Measurements from ENCODE around the gene GDPGP1.

The GDPGP1 gene

DNA sequence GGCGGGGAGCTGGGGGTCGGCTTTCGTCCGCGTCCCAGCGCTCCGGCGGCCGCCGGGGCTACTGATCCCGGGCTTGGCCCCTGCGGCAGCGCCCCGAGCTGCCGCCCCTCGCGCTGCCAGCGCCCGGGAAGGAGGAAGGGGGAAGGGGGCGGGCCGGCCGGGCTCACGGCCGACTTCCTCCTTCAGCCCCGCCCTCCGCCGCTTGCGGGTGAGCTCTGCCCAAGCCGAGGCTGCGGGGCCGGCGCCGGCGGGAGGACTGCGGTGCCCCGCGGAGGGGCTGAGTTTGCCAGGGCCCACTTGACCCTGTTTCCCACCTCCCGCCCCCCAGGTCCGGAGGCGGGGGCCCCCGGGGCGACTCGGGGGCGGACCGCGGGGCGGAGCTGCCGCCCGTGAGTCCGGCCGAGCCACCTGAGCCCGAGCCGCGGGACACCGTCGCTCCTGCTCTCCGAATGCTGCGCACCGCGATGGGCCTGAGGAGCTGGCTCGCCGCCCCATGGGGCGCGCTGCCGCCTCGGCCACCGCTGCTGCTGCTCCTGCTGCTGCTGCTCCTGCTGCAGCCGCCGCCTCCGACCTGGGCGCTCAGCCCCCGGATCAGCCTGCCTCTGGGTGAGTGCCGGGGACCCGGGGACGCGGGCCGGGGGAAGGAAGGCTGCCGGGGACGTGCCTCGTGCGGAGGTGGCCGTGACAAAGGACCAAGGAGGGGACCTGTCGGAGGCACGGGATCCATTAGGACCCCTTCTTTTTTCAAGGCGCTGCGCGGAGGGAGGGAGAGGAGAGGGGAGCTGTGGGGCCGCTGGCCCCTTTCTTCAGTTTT lies 32.7 kb upstream of the GDPGP1 start, which contains the start of gene SEMA4B:
Gene SEMA4B, plus strand, starts transcription at position 201 of the 814 bp plus-strand sequence. Its CDS starts 249 bp downstream, at position 450.
- Mint-ChIP-seq H3K27ac (peak within 1 kb of the TSS in 1 of 2 donors; percentile 64), H3K27me3 (peaks cover 8% of the 10 kb centered on the region)
- peak; percentile 92 for ATAC-seq

DNA sequence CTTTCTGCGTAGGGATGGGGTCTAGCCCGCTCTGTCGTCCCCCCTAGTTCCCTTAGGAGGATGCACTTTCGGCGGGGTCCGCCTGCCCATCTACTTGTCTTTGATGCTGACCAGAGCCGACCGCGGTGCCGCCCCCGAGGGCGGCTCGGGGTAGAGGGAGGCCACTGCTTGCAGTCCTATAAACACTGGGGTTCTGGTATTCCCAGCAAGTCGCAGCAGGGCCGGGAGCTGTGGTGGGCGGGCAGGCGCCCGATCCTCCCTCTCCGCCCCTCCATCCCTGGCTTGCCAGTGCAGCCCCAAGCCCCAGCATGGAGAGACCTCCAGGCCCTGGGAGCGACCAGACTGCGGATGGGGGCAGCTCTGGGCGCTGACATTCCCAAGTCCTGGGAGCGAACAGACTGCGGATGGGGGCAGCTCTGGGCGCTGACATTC lies 32.0 kb upstream of the GDPGP1 start:
- ATAC-seq, result no peak
- peaks cover 23% of the 10 kb centered on the region for H3K4me1 Mint-ChIP-seq

More for the DNA sequence above, 32.7 kb upstream of the GDPGP1 start, which contains the start of gene SEMA4B:
- Mint-ChIP-seq H3K9me3 (no peaks in the 10 kb centered on the region), H3K4me1 (peaks cover 23% of the 10 kb centered on the region), H3K4me3 (peak within 1 kb of the TSS; percentile 85 to 90)
- DNase-seq, result peak; percentile 67 to 73

GRCh38 chr15:90202929-90203328 lies 31.1 kb upstream of the GDPGP1 start:
- H3K27ac Mint-ChIP-seq, result no peak overlapping the region

More for the DNA sequence above, 32.0 kb upstream of the GDPGP1 start:
- Mint-ChIP-seq H3K27ac (no peak overlapping the region), H3K9me3 (no peaks in the 10 kb centered on the region), H3K27me3 (peaks cover 8% of the 10 kb centered on the region), H3K4me3 (peak overlapping the region; percentile 81 to 82)
- no peak for DNase-seq

GRCh38 chr15:90203473-90203872 lies 30.5 kb upstream of the GDPGP1 start:
- no peak for ATAC-seq
- no peak for DNase-seq
- H3K4me1 Mint-ChIP-seq, result peaks cover 23% of the 10 kb centered on the region
- peaks cover 8% of the 10 kb centered on the region for H3K27me3 Mint-ChIP-seq
- no peak overlapping the region for H3K27ac Mint-ChIP-seq
- H3K9me3 Mint-ChIP-seq, result no peaks in the 10 kb centered on the region
- H3K4me3 Mint-ChIP-seq, result no peak overlapping the region

More at GRCh38 chr15:90202929-90203328, 31.1 kb upstream of the GDPGP1 start:
- no peak for DNase-seq
- peaks cover 23% of the 10 kb centered on the region for H3K4me1 Mint-ChIP-seq
- peak overlapping the region; percentile 77 to 85 for H3K4me3 Mint-ChIP-seq
- ATAC-seq, result no peak
- peaks cover 8% of the 10 kb centered on the region for H3K27me3 Mint-ChIP-seq
- H3K9me3 Mint-ChIP-seq, result no peaks in the 10 kb centered on the region

DNA sequence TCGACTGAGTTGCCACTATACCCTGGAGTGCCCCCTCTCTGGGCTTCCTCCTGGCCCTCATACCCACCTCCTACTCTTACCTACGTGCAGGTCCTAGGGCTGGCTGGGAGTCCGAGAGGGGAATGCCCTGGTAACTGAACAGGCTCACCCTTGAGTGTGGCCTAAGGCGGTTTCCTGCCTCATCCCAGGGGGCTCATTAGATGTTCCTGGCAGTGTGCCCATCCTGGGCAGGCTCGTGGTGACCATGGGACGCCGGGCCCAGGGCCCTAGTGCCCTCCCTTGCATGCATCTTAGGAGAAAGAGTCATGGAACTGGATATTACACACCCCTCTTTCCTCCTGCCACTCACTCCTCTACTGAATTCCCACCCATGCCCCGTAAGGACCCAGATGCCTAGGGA lies 30.1 kb upstream of the GDPGP1 start:
- ATAC-seq (no peak), DNase-seq (no peak)
- H3K27me3 Mint-ChIP-seq, result peaks cover 8% of the 10 kb centered on the region

GRCh38 chr15:90205050-90205848 lies 28.8 kb upstream of the GDPGP1 start:
- Mint-ChIP-seq H3K4me3 (no peak overlapping the region), H3K9me3 (no peaks in the 10 kb centered on the region), H3K27me3 (peaks cover 8% of the 10 kb centered on the region), H3K27ac (no peak overlapping the region), H3K4me1 (peaks cover 32% of the 10 kb centered on the region)
- DNase-seq (no peak), ATAC-seq (no peak)

More for the DNA sequence above, 30.1 kb upstream of the GDPGP1 start:
- H3K4me3 Mint-ChIP-seq, result no peak overlapping the region
- peaks cover 23% of the 10 kb centered on the region for H3K4me1 Mint-ChIP-seq
- no peak overlapping the region for H3K27ac Mint-ChIP-seq
- no peaks in the 10 kb centered on the region for H3K9me3 Mint-ChIP-seq

DNA sequence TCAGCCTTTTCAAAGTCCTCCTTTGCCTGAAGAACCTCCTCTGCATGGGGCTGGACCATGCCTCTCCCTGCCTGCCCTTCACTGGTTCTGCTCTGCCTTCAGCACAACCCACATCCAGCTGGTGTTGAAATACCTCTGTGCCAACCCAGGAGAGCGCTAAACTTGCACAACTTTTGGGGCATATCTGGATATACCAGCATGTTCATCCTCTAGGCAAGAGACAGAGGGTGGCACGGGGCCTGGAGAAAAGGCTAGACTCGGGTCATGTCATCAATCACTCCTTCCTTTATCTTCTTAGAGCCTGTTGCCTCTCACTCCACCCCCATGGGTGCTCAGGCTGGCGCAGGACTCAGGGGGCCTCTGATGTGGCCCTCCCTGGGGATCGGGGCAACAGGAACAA lies 28.1 kb upstream of the GDPGP1 start:
- DNase-seq (no peak), ATAC-seq (no peak)
- H3K4me1 Mint-ChIP-seq, result peaks cover 32% of the 10 kb centered on the region
- H3K4me3 Mint-ChIP-seq, result no peak overlapping the region
- no peak overlapping the region for H3K27ac Mint-ChIP-seq
- peaks cover 8% of the 10 kb centered on the region for H3K27me3 Mint-ChIP-seq
- no peaks in the 10 kb centered on the region for H3K9me3 Mint-ChIP-seq

DNA sequence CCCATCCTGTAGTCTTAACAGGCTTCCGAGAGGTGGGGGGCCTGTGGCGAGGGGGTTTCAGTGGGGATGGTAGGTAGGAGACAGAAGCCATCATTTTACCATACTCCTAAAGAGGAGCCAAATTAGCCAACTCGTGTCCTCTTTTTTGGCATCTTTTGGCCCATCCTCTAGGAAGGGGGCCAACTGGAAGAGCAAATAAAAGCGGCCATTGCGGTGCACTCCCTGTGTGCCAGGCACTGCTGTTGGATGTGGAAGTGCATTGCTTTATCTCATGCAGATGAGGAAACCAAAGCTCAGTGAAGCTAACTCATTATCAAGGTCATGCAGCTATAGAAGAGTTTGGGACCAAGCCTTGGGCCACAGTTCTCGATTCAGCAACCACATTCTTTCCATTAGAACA lies 26.8 kb upstream of the GDPGP1 start:
- no peak for DNase-seq
- Mint-ChIP-seq H3K9me3 (no peaks in the 10 kb centered on the region), H3K4me1 (peaks cover 27% of the 10 kb centered on the region), H3K27ac (no peak overlapping the region), H3K4me3 (no peak overlapping the region), H3K27me3 (peaks cover 5% of the 10 kb centered on the region)
- ATAC-seq, result no peak

- no peaks in the 10 kb centered on the region for H3K9me3 Mint-ChIP-seq
- peaks cover 17% of the 10 kb centered on the region for H3K4me1 Mint-ChIP-seq
- DNase-seq (no peak), ATAC-seq (no peak)
- no peaks in the 10 kb centered on the region for H3K27me3 Mint-ChIP-seq
- H3K4me3 Mint-ChIP-seq, result no peak overlapping the region
- H3K27ac Mint-ChIP-seq, result no peak overlapping the region
Observed at GRCh38 chr15:90208356-90208755, 25.7 kb upstream of the GDPGP1 start.

DNA sequence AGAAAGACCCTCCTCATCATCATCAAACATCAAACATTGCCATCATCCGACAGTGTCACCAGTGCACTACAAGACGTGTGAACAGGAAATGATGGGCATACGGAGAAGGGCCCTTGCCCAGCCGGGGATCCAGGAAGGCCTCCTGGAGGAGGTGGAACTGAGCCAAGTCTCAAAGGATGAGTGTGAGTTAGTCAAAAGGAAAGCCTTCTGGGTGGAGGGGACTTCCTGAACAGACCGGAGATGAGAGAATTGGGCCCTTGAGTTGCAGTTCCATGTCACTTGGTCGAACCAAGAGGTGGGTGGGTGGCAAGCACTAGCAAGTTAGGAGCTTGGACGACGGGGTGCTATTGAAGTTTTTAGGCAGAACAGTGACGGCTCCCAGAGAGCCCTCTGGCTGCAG lies 24.4 kb upstream of the GDPGP1 start:
- H3K4me1 Mint-ChIP-seq, result peaks cover 17% of the 10 kb centered on the region
- no peak overlapping the region for H3K4me3 Mint-ChIP-seq
- H3K9me3 Mint-ChIP-seq, result no peaks in the 10 kb centered on the region
- ATAC-seq (peak; percentile 71), DNase-seq (peak in 1 of 2 donors; percentile 26)
- H3K27me3 Mint-ChIP-seq, result no peaks in the 10 kb centered on the region
- peak overlapping the region in 1 of 2 donors; percentile 89 for H3K27ac Mint-ChIP-seq

- DNase-seq (no peak), ATAC-seq (no peak)
- Mint-ChIP-seq H3K4me3 (no peak overlapping the region), H3K9me3 (no peaks in the 10 kb centered on the region), H3K27ac (peak overlapping the region in 1 of 2 donors; percentile 29), H3K4me1 (peaks cover 17% of the 10 kb centered on the region), H3K27me3 (no peaks in the 10 kb centered on the region)
Observed at GRCh38 chr15:90210593-90210992, 23.4 kb upstream of the GDPGP1 start.

- Mint-ChIP-seq H3K4me1 (peaks cover 17% of the 10 kb centered on the region), H3K27ac (peak overlapping the region in 1 of 2 donors; percentile 29), H3K4me3 (no peak overlapping the region), H3K9me3 (no peaks in the 10 kb centered on the region), H3K27me3 (no peaks in the 10 kb centered on the region)
- ATAC-seq, result no peak
- DNase-seq, result no peak
Observed at GRCh38 chr15:90211009-90211408, 23.0 kb upstream of the GDPGP1 start.

DNA sequence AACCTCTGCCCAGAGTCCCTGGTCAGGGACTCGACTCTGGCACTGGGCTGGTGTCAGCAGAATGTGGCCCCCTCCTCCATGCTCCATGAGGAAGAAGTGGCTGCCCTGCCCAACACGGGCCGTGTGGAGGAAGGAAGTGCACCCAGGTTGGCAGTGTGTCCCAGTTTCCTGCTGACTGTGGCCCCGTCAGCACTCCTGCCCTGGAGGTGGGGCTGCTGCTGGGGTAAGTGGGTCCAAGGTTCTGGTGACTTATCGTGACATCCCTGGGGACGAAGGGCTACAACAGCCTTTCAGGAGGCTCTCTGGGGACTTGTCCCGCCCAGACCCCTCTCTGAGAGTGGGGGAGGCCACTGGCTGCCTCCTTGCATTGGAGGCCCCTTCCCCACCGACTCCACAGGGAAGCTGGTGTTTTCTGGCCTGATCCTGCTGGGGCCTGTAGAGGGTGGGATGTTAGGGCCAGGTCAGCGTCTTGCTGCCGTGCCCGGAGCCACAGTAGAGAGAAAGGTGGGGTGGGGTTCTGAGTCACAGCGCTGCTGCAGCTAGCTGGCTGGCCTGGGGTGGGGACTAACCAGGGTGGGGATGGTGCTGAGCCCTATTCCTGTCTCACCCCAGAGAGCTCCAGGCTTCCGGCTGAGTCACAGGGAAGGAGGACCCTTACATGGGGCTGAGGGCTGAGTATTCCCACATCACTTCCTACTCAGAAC lies 22.4 kb upstream of the GDPGP1 start:
- H3K9me3 Mint-ChIP-seq, result no peaks in the 10 kb centered on the region

GRCh38 chr15:90212221-90213098 lies 21.5 kb upstream of the GDPGP1 start:
- H3K27ac Mint-ChIP-seq, result no peak overlapping the region
- no peaks in the 10 kb centered on the region for H3K9me3 Mint-ChIP-seq
- DNase-seq, result no peak
- peaks cover 22% of the 10 kb centered on the region for H3K4me1 Mint-ChIP-seq
- H3K27me3 Mint-ChIP-seq, result no peaks in the 10 kb centered on the region
- ATAC-seq, result no peak
- H3K4me3 Mint-ChIP-seq, result no peak overlapping the region

More for the DNA sequence above, 22.4 kb upstream of the GDPGP1 start:
- no peaks in the 10 kb centered on the region for H3K27me3 Mint-ChIP-seq
- no peak overlapping the region for H3K27ac Mint-ChIP-seq
- ATAC-seq, result no peak
- no peak overlapping the region for H3K4me3 Mint-ChIP-seq
- peaks cover 17% of the 10 kb centered on the region for H3K4me1 Mint-ChIP-seq
- no peak for DNase-seq

Data from stimulated activated naive CD8-positive, alpha-beta T cell treated with anti-CD3 and anti-CD28 coated beads, Interleukin-15, amount 100 ng/mL, for 72 hours (primary cell).